Measurements from ENCODE around the gene RTP5. TPM values are rescaled to one million over a fixed set of nuclear protein-coding genes. Genes with fewer than 3 reads are reported as not detected.

The RTP5 gene
- total RNA-seq, 1 donor from 2014 or later: not detected

Other genes starting within 250 kb of the RTP5 start
- 83.2 TPM for gene THAP4, start 232.6 kb upstream of the RTP5 start, total RNA-seq
- gene ATG4B, start 232.0 kb upstream of the RTP5 start, total RNA-seq: 43.3 TPM
- 11.1 TPM for gene DTYMK, start 182.9 kb upstream of the RTP5 start, total RNA-seq
- gene ING5, start 167.7 kb upstream of the RTP5 start, total RNA-seq: 16.5 TPM
- 19.6 TPM for gene D2HGDH, start 135.1 kb upstream of the RTP5 start, total RNA-seq
- gene GAL3ST2, start 92.9 kb upstream of the RTP5 start, total RNA-seq: not detected
- 0.30 TPM for gene NEU4, start 60.5 kb upstream of the RTP5 start, total RNA-seq
- gene PDCD1, start 10.8 kb upstream of the RTP5 start, total RNA-seq: 1.2 TPM